ENCODE measurements around the gene MCCC1.

Gene MCCC1

GRCh38 chr3:182980204-182981037, 118.9 kb downstream of the MCCC1 start, which contains the start of gene DCUN1D1:
Gene DCUN1D1, minus strand, starts transcription at chr3:182980538. Its CDS starts 49 bp downstream, at chr3:182980489.
- peak; percentile 99 for DNase-seq (ENCODE audit: low spot score)
- TF ChIP-seq CTCF (IDR thresholded peaks at IDR 0.05; ENCODE audit: extremely low read depth, missing control alignments), result no peak

DNA sequence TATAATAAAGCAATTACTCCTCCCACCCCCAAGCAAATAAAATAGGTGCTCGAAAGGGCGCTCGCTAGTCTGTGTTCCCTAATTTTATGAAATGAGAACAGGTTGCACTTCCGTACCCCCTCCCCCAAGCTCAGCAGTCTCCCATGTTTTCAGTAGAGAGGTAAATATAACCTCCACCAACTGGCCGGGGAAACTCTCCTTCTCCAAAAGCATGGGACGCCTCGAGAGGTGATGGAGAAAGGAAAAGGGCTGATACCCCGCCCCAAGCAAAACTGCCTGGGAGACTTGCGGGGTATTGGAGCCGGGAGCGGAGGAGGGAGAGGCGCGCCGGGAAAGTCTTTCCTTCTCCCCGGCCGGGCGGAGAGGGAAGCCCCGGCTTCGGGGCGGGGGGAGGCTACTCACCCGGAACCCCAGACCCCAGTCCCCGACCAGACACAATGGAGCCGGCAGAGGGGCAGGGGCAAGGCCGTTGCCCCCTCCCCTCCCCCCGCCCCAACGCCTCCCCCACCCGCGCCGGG, 119.6 kb downstream of the MCCC1 start:
- no peak for TF ChIP-seq CTCF (IDR thresholded peaks at IDR 0.05; ENCODE audit: extremely low read depth, missing control alignments)
- DNase-seq (ENCODE audit: low spot score), result peak; percentile 42

DNA sequence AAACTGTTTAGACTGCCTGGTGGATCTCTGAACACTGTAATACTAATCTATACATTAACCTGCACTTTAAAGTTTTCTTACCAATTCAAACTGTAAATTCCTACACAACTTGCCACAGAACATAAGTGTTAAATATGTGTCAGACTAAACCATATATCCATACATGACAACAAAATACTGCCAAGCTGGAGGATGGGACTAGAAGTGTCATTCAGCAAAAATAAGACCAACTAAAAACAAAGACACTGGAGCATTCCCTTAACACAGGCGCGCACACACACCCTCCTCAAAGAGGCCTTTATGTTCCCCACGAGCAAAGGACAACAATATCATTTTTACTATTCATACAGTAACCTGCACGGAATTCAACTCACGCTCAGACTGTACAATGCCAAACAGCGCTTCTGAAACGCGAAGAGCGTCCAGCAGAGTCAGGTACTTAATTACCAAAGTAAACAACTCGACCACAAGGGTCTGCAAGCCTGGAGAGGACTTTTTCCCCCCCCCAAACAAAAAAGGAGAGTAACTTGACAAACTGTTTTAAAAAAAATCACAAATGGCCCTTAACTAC, 120.1 kb downstream of the MCCC1 start:
- TF ChIP-seq CTCF (IDR thresholded peaks at IDR 0.05; ENCODE audit: extremely low read depth, missing control alignments), result no peak
- no peak for DNase-seq (ENCODE audit: low spot score)

DNA sequence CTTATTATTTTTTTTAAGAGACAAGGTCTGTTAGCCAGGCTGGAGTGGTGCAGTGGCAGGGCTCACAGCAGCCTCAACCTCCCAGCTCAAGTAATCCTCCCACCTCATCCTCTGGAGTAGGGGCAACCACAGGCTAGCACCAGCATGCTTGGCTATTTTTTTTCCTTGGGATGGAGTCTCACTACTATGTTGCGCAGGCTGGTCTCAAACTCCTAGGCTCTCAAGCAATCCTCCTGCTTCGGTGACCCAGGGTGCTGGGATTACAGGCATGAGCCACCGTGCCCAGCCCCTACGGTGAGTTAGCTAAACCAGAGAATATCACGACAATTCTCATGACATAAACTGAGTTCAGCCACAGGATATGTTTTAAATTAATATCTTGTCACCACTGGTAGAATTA, 120.9 kb downstream of the MCCC1 start:
- no peak for DNase-seq (ENCODE audit: low spot score)
- no peak for TF ChIP-seq CTCF (IDR thresholded peaks at IDR 0.05; ENCODE audit: extremely low read depth, missing control alignments)

DNA sequence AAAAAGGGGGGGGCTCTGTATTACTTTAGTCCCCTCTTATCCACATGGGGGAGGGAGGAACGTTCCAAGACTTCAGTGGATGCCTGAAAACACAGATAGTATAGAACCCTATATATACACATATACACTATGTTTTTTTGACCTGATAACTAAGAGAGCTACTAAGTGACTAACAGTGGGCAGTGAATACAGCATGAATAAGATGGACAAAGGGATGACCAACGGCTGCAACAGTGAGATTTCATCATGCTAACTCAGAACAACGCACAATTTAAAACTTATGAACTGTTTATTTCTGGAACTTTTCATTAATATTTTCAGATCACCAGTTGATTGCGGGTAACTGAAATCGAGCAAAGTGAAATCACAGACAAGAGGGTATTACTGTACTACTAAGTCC, 126.2 kb downstream of the MCCC1 start:
- no peak for TF ChIP-seq CTCF (IDR thresholded peaks at IDR 0.05; ENCODE audit: extremely low read depth, missing control alignments)
- no peak for DNase-seq (ENCODE audit: low spot score)

DNA sequence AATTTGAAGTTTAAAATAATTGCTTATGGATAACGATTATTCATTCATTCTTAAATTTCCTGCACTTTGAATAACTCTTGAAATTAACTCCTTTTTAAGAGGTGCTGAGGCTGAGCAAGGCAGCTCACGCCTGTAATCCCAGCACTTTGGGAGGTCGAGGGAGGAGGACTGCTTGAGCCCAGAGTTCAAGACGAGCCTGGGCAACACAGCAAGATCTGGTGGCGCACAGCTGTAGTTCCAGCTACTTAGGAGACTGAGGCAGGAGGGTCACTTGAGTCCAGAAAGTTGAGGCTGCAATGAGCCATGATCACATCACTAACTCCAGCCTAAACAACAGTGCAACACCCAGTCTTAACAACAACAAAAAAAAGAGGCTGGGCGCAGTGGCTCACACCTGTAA, 126.9 kb downstream of the MCCC1 start:
- no peak for TF ChIP-seq CTCF (IDR thresholded peaks at IDR 0.05; ENCODE audit: extremely low read depth, missing control alignments)

DNA sequence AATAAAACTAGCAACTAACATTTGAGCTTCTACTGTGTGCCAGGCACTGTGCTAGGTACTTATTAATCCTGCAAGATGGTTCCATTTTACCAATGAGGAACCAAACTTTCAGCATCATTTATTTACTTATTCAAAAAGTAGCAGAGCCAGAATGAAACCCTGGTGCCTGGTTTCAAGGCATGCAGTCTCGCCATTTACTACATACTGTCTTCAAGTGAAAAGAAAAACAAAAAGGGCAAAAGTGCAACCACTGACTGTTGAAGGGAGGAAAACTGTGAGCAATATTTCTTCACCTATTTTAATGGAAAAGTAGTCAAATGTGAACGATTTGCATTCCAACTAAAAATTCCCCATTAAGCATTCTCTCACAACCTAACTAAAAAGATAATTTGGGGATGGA, 127.7 kb downstream of the MCCC1 start:
- no peak for TF ChIP-seq CTCF (IDR thresholded peaks at IDR 0.05; ENCODE audit: extremely low read depth, missing control alignments)
- peak; percentile 20 for DNase-seq (ENCODE audit: low spot score)

More for the DNA sequence above, 126.9 kb downstream of the MCCC1 start:
- no peak for DNase-seq (ENCODE audit: low spot score)
